ENCODE data around the gene DUSP3.

The DUSP3 gene

DNA sequence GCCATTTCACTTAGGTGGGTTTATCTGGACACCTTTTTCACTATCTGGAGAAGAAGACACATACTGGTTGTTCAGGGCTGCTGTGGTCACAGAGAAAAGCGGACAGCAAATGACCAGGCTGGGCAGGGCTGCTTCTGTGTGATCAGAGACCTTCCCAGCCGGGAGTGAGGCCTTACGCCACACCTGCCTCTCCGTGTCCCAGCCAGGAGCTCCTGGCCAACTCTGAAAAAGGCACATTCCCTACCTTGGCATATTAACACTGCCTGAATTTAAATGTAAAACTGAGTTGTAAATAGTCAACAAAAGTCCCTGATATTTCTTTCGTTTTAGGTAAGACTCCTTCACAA, 11.1 kb downstream of the DUSP3 start:
- no peak for DNase-seq

DNA sequence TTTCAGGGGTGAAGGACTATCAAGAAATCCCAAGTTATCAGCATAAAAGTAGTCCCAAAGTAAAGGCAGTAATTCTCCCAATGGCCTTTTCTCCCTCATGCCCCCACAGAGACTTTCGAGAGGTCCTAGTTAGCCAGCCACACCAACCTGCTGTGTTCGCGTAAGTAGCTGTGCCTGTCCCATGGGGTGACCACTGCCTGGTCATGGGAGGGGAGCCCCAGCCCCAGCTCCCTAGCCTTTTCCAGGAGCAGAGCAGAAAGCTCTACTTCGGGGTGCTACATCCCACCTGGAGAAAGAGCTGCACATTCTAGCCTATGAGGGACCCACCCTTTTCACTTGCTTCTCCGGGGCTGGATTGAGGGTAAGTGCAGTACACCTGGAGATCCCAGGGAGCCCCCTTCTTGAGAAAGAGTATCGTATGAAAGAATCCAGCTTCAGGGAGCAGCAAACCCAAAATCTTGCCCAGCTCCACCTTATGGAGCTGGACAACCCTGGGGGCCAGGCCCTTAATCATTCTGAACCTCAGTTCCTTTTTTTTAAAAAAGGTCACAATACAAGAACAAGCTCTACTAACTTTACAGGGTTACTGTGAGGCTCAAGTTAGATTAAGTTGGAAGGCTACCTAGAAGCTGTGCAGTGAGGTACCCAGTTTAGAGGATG, 11.6 kb downstream of the DUSP3 start:
- no peak for DNase-seq

DNA sequence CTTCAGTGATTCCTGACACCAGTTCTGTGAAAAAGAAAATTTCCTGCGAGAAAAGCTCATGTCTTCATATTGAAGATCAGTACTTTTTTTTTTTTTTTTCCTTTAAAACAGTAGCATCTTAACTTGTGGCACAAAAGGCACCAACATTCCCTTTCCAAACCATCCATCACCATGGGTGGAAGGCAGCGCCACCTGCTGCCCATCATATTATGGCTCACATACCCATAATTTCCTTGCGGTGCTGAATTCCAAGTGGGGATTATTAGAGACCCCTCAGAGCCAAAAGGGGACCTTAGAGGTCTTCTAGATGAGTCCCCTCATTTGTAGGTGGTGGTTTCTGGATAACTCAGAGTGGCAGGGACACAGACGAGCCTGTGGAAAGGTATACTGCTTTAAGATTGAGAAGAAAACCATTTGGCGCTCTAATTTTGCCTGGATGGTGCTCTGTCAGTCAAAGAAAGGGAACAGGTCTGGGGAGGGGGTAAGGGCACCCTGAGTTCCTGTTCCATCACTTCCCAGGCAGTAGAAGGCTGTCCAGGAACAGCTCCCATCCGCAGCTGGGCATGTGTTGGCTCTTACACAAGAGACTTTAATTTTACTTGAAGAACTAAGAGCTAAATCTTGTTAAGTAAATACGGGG, 12.2 kb downstream of the DUSP3 start:
- DNase-seq = no peak

DNA sequence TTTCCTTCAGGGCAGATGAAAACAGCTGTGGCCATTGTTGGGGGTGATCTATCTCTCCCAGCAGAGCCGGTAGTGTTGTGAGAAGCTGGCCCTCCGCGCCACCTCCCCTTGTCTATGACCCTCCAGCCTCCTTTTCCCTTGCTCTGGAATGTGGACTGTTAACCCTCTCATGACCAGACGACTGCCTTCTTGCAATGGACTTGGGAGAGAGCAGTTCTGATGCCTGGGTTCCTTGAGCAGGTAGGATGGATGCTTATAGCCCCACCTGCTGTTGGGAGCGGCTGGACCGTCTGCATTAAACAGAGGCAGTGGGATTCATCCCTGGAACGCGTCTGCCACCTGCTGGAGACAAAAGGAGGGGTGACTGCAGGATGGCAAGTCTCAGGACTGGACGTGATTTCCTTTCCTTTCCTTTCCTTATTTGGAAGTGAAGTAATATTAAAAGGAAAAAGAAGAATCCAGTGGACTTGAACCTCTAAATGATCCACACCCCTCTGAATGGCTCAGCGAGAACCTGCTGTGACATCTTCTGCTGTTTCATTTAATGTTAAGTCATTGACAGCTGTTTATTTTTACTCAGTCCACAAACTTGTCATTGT, 18.4 kb downstream of the DUSP3 start:
- DNase-seq = peak; percentile 82

DNA sequence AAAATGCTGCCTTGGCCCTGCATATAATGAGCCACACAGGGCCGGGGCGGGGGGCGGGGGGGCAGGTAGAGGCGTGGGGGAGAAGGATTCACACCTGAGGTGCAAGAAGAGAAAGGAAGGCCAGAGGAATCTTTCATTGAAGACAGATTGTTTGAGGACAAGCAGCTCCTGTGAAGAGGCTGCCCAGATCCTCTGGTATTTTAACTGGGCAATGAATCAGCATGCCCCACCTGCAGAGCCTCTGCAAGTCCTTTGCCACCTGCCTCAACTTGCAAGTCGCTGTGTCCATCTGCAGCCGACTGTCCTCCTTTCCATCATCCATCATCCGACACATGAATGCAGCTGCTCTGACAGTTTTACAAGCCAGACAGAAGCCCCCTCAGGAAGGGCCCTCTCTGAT, 18.9 kb downstream of the DUSP3 start:
- DNase-seq = no peak

DNA sequence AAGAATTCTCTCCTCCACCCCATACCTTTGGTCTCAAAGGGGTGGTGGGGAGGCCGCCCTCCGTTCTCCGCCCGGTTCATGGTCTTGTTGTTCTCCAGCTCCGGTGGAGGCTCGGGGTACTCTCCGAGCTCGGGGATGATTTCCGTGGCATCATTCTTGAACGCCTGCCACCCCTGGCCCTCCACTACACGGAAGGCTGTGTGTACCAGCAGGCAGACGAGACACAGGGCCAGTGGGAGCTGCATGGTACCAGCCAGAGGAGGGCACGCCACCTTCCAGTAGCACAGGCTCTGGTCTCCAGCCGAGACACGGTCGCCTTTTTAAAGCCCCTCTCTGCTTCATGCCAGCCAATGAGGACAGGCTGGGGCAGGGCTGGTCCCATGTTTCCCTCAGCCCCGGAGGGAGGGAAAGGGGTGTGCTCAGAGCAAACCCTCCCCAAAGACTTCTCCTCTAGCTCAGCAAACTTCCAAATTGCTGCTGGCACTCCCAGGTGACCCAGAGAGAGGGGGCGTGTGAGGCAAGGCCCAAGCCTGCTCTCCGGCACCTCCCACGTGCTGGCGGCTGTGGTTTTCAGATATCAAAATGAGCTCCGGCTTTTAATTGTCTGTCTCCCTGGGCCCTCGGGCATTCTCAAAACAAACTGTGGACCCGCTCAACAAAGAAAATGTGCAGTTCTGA, 20.1 kb downstream of the DUSP3 start, which contains the start of gene SOST:
Gene SOST, minus strand, starts transcription at position 295 of the 678 bp plus-strand sequence. Its CDS starts 50 bp downstream, at position 245.
- no peak for DNase-seq

DNA sequence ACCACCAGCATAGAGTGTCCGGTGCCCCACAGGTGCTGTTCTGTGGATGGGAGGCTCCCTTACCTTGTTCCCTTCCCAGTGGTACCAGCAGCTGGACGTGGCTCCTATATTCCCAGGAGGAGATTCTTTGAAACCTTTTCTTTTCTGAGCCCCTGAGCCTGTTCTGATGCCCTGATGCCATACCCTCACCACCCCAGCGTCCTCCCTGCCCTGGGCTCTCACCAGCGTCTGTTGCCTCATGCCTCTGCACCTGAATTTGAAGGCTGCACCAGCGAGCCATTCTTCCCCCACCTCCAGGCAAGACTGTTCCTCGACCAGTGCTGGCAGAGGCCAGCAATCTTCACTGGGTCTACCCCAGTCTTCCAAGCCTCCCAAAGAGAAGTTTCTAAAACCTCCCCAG, 20.7 kb downstream of the DUSP3 start:
- DNase-seq = no peak

DNA sequence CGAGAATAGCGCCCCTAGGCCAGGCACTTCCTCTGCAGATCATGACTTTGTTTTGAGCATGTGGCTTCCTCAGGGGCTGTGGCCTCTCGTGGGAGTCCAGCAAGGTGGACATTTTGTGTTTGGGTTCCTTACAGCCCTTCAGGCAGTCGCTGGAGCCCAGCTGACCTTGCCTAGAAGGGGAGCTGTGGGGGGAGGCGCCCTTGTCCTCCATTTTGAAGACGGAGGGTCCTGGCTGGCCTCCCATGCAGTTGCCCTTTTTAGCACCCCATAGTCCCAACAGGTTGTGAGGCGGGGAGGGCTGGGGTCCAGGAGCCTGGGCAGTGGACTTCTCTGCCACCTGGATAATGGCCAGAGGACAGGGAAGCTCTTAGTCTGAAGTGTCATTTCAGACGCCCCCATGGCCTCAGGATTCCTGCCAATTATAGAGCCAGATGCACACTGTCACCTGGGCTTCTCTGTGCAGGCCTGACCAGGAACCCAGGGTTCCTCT, 21.6 kb downstream of the DUSP3 start:
- no peak for DNase-seq

DNA sequence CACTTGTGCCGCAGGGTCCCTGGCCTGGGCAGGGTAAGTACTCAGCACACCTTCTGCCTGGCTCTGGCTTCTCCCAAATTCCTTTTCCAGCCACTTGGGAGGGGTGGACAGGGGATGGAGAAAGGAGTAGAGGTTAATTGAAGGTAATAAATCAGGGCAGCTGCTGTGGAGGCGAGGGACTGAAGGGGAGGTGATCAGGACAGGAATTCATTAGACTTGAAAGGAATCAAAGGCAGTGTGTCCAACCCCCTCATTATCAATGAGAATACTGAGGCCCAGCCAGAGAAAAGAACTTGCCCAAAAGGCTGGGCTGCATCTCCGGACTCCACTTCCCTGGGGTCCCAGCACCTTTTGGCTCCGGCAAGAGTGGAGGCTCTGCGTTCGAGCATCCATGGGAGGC, 22.6 kb downstream of the DUSP3 start:
- no peak for DNase-seq

DNA sequence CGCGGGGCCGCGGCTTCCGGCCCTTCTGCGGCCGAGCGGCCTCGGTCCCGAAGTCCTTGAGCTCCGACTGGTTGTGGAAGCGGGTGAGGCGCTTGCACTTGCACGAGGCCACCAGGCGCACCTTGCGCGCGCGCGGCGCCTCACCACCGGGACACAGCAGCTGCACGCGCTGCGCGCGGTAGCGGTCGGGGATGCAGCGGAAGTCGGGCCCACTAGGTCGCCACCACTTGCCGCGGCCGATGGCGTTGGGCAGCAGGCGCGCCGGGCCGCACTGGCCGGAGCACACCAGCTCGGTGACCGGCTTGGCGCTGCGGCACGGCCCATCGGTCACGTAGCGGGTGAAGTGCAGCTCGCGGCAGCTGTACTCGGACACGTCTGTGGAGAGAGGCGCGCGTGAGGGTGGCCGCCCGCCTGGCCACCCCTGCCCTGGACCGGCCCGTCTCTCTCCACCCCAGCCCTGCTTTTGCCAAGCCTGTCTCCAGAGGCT, 23.3 kb downstream of the DUSP3 start:
- DNase-seq = no peak

DNA sequence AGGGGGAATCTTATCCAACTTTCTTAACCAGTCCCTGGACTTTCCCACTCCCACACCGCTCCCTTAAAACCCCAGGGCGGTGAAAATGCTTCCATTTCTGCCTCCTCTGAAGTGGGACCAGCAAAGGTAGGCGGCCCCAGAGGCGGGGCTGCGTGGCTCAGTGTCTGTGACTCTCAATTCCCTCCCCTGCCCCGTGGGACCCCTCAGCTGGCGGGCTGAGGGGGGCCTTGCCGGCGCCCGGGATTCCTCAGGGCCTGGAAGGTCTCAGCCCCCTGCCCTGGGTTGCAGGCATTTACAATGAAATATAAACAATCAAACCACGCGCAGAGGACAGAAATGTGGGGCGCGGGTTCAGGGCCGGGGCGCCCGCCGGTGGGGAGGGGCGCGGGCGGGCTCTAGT, 23.8 kb downstream of the DUSP3 start:
- DNase-seq = no peak

DNA sequence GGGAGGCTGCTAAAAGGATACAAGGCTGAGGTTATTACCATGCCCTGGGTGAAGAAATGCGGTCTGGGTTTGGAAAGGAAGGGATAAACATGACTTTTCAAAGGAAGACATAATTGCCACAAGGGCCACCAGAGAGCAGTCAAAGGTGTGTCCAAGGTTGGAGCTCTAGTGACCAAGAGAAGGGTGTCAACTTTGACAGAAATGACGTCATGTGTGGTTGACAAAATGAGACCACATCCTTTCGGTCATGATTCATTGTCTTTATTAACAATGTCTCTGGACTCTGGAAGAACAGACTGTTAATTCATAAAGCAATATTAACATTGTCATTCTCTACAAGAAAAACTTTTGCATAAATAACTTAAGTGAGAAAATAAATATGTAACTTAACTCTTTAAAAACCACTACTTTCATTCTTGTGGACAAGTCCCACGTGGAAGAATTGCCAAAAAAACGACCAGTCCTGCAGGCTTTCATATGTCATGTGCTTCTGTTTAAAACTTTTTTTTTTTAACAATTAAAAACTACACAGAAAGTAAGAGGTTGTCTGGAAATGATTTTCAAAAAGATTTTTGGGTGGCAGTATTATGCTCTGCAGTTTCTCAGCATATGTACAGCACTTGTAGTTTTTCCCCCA, 25.2 kb downstream of the DUSP3 start:
- DNase-seq = peak; percentile 48

DNA sequence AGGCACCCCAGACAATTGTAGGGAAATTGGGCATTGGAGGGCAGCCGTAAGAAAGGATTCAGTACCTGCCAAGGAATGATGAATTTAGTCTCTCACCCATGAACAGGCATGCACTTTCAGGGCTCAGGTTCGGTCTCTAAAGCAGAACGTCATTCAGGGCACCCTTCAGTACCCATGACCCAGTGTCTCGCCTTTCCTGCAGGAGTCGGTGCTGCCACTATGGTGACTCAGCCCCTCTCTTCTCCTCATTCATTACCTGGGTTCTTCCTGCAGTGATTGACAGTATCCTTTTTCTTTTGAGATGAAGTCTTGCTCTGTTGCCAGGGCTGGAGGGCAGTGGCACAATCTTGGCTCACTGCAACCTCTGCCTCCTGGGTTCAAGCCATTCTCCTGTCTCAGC, 28.6 kb downstream of the DUSP3 start:
- no peak for DNase-seq

DNA sequence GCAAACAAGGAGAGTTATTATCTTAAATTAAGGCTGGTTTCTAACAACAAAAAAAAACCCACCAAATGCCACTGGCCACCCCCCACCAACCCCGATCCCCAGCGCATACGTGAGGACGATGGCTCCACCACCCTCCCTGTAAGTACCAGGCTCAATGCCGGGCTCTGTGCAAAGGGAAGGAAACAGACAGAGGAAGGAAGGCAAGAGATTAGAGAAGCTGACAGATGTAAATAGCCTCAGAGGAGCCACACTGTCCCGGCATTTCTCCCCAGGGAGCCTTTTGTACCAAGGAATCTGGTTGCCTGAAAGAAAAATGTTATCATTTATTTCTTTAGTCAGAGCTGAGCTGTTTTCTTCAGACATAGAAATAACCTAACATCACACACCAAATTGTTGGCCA, 33.2 kb downstream of the DUSP3 start:
- no peak for DNase-seq

DNA sequence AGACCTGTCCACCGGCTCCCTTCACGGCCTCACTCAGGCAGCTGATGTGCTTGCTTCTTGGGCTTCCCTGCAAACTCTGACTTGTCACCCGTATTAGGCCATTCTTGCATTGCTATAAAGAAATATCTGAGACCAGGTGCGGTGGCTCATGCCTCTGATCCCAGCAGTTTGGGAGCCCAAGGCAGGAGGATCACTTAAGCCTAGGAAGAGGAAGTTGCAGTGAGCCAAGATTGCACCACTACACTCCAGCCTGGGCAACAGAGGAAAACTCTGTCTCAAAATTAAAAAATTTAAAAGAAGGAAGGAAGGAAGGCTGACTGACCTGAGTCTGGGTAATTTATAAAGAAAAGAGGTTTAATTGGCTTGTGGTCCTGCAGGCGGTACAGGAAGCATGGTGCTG, 37.1 kb downstream of the DUSP3 start:
- no peak for DNase-seq

DNA sequence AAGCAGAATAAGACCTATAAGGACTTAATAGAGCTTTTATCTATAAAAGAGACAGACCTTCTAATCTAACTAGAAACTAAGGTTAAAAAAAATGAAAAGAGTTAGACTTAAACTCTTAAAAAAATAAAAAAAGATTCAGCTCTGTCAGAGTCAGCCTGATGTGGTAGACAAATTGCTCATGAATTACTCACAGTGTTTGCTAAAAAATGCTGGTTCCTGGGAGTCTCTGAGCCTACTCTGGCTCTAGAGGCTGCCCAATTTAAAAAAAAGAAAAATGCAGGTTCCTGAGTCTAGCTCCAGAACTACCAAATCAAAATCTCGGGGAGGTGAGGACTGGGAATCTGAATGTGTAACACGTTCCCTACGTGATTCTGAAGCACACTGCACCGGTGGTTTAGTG, 38.2 kb downstream of the DUSP3 start:
- DNase-seq = no peak

DNA sequence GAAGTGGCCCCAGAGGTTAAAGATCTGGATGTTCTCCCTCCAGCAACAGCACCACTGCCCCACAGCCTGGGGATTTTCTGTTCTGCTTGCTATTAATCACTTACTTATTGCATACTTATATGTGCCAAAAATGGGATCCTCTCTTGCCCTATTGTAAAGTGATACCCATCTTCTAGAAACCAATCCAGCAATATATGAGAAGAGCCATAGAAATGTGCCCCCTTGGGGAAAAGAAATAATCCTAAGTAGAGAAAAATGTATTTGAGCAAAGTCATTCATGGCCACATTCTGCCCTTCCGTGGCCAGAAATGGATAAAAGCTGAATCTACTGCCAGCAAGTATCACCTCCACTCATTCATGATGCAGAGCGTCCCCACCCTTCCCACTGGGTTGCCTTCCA, 41.1 kb downstream of the DUSP3 start:
- DNase-seq = no peak

DNA sequence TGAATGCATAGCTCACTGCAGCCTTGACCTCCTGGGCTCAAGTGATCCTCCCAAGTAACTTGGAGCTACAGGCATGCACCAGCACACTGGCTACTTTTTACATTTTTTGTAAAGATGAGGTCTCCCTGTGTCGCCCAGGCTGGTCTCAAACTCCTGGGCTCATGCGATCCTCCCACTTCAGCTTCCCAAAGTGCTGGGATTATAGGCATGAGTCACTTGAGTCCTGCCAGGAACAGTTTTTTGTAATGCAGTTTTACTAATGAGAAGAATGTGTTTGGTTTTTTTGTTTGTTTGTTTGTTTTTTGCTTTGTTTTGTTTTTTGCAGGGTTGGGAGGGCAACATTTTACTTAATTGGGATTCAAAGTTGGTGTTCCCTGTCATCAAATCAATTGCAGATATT, 42.4 kb downstream of the DUSP3 start:
- DNase-seq = no peak

DNA sequence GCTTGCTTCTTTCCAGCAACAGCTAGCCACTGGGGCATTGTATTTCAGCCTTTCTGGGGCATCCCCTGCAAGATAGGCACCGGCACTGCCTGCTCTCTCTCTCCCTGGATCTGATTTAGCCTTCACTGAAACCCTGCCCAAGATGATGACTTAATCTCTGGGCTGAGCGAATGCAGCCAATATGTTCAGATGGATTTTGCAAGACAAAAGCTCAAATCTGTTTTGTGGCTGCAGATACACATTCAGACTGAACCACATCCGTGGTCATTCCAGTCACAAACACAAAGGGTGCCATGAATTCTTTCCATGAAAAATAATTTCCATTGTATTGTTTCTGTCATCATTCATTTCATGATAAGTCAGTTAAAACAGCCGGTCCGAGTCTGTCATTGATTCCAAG, 44.4 kb downstream of the DUSP3 start:
- no peak for DNase-seq

DNA sequence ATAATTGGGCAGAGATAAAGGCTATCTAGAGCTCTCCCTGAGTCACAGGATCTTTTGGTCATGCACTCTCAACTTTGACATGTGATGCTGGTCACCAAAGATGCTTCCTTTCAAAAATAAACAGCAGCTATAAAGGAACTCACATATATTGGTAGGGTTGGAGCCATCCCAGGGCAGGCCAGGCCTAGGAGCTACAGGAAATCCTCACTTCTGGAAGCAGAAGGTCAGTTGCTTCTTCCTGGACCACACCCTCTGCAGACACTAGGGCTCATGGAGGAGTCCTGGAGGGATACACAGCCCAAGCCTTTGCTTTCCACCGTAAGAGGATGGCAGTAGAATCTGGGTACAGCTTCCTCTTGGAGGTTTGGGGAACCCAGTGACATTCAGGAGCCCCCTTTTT, 44.8 kb downstream of the DUSP3 start:
- no peak for DNase-seq

DNA sequence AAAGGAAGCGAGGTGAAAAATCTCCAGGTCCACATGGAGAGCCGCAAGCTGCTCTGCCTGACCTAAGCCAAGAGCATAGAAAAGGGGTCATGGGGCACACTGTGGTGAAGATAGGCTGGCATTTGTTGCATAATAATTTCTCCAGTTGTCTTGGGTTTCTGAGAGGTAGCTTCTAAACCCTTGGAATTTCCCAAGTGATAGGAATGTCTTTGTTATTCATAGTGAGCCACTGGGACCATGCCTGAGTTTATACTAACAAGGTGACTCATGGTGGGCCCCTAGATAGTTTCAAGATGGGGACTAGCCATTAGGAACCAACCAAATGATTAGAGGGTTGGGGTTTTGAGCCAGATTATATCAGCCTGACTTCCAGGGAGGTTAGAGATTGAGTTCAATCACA, 45.8 kb downstream of the DUSP3 start:
- no peak for DNase-seq

DNA sequence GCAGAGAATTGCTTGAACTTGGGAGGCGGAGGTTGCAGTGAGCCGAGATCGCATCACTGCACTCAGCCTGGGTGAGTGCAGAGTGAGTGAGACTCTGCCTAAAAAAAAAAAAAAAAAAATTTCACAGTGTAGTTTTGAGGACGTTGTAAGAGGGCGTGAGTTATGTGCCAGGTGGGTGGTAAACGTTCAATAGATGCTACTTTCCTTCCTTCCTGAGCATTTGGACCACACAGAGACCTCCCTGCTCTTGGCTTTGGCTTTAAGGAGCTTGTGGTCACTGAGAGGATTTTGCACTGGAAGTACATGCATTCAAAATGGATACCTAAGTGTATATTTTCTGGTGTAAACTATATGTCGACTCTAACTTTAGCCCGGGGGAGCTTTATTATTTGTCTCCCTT, 50.7 kb downstream of the DUSP3 start:
- DNase-seq = no peak

DNA sequence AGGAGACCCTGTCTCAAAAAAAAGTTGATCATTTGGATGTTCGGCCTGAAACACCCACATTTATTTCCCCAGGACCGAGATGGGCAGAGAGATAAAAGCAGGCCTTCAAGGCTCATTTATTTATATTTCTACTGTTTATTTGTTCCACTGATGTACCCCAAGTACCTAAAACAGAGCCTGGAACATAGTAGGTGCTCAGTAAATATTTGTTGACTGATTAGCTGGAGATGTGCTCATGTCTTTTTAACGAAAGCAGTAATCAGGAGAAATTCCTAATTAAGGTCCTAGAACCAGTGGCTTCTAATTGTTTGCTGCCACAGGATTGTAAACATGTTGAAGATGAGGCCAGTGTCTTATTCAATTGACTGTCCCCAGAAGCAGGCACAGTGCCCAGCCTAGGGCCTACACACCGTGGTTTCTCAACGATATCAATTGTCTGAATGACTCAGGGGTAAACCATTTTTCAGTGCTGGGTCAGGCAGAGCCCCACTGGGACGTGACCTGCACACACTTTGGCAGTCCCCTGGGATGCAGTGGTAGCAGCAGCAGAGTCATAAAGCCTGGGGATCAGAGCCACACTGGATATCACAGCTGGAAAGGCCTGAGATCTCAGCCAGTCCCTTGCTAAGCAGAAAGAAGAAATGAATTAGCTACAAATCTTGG, 54.9 kb downstream of the DUSP3 start:
- DNase-seq = no peak
